Measurements from ENCODE around the gene PIF1. TPM values are rescaled to one million over a fixed set of nuclear protein-coding genes. Genes with fewer than 3 reads are reported as not detected.

PIF1 gene
- total RNA-seq, 1 donor from 2014 or later: 1.7 TPM

GRCh38 chr15:64845831-64846595 lies 20.6 kb upstream of the PIF1 start:
- no peaks in the 10 kb centered on the region for H3K9me3 Mint-ChIP-seq (ENCODE audit: unreplicated experiment)
- DNase-seq (ENCODE audit: low read depth): no peak

GRCh38 chr15:64845183-64845611 lies 19.8 kb upstream of the PIF1 start:
- TF ChIP-seq EZH2 (IDR thresholded peaks at IDR 0.05; ENCODE audit: insufficient read depth, low read length) (no peak), CTCF (IDR thresholded peaks at IDR 0.05; ENCODE audit: insufficient read depth, low read depth, low read length) (no peak)
- Histone ChIP-seq H3K27ac (ENCODE audit: low read depth, low read length) (no peak overlapping the region), H3K36me3 (ENCODE audit: insufficient read depth, low read length) (peaks cover 3% of the 10 kb centered on the region), H3K79me2 (ENCODE audit: insufficient read depth, low read length) (peaks cover 66% of the 10 kb centered on the region), H3K9ac (ENCODE audit: low read length) (peak overlapping the region; percentile 5), H3K27me3 (ENCODE audit: insufficient read depth, low read length) (no peaks in the 10 kb centered on the region), H3K4me3 (ENCODE audit: insufficient read depth, low read depth, low read length) (no peak overlapping the region), H4K20me1 (ENCODE audit: insufficient read depth, low read length) (peaks cover 64% of the 10 kb centered on the region), H3K4me2 (ENCODE audit: low read length) (peak overlapping the region; percentile 43), H3K4me1 (ENCODE audit: insufficient read depth, low read length) (peaks cover 18% of the 10 kb centered on the region), H3K9me3 (ENCODE audit: insufficient read depth, low read depth, low read length) (no peaks in the 10 kb centered on the region), H2AFZ (ENCODE audit: low read depth, low read length) (no peak overlapping the region)
- H3K36me3 Mint-ChIP-seq (ENCODE audit: low read depth, unreplicated experiment): peaks cover 6% of the 10 kb centered on the region
- H3K9me3 Mint-ChIP-seq (ENCODE audit: unreplicated experiment): no peaks in the 10 kb centered on the region
- H3K4me1 Mint-ChIP-seq (ENCODE audit: low read depth, unreplicated experiment): peaks cover 19% of the 10 kb centered on the region
- no peak for FAIRE-seq
- no peak overlapping the region for H3K27ac Mint-ChIP-seq (ENCODE audit: unreplicated experiment)
- DNase-seq (ENCODE audit: low read depth): no peak
- H3K4me3 Mint-ChIP-seq (ENCODE audit: unreplicated experiment): no peak overlapping the region
- H3K27me3 Mint-ChIP-seq (ENCODE audit: low read depth, unreplicated experiment): no peaks in the 10 kb centered on the region

More at GRCh38 chr15:64845831-64846595, 20.6 kb upstream of the PIF1 start:
- H3K27me3 Mint-ChIP-seq (ENCODE audit: low read depth, unreplicated experiment): no peaks in the 10 kb centered on the region
- Histone ChIP-seq H3K9ac (ENCODE audit: low read length) (no peak overlapping the region), H4K20me1 (ENCODE audit: insufficient read depth, low read length) (peaks cover 69% of the 10 kb centered on the region), H3K4me1 (ENCODE audit: insufficient read depth, low read length) (peaks cover 17% of the 10 kb centered on the region), H2AFZ (ENCODE audit: low read depth, low read length) (no peak overlapping the region), H3K9me3 (ENCODE audit: insufficient read depth, low read depth, low read length) (no peaks in the 10 kb centered on the region), H3K27me3 (ENCODE audit: insufficient read depth, low read length) (no peaks in the 10 kb centered on the region), H3K4me2 (ENCODE audit: low read length) (peak overlapping the region; percentile 43), H3K79me2 (ENCODE audit: insufficient read depth, low read length) (peaks cover 66% of the 10 kb centered on the region), H3K36me3 (ENCODE audit: insufficient read depth, low read length) (peaks cover 3% of the 10 kb centered on the region), H3K4me3 (ENCODE audit: insufficient read depth, low read depth, low read length) (no peak overlapping the region), H3K27ac (ENCODE audit: low read depth, low read length) (no peak overlapping the region)
- TF ChIP-seq CTCF (IDR thresholded peaks at IDR 0.05; ENCODE audit: insufficient read depth, low read depth, low read length) (no peak), EZH2 (IDR thresholded peaks at IDR 0.05; ENCODE audit: insufficient read depth, low read length) (no peak)
- peaks cover 27% of the 10 kb centered on the region for H3K4me1 Mint-ChIP-seq (ENCODE audit: low read depth, unreplicated experiment)
- FAIRE-seq: no peak
- H3K27ac Mint-ChIP-seq (ENCODE audit: unreplicated experiment): no peak overlapping the region
- H3K4me3 Mint-ChIP-seq (ENCODE audit: unreplicated experiment): no peak overlapping the region
- H3K36me3 Mint-ChIP-seq (ENCODE audit: low read depth, unreplicated experiment): peaks cover 6% of the 10 kb centered on the region

GRCh38 chr15:64844576-64845145 lies 19.2 kb upstream of the PIF1 start:
- no peak overlapping the region for H2AFZ ChIP-seq (ENCODE audit: low read depth, low read length)
- peak overlapping the region; percentile 5 for H3K9ac ChIP-seq (ENCODE audit: low read length)
- Mint-ChIP-seq H3K4me3 (ENCODE audit: unreplicated experiment) (no peak overlapping the region), H3K4me1 (ENCODE audit: low read depth, unreplicated experiment) (peaks cover 19% of the 10 kb centered on the region), H3K9me3 (ENCODE audit: unreplicated experiment) (no peaks in the 10 kb centered on the region), H3K36me3 (ENCODE audit: low read depth, unreplicated experiment) (peaks cover 6% of the 10 kb centered on the region), H3K27me3 (ENCODE audit: low read depth, unreplicated experiment) (no peaks in the 10 kb centered on the region), H3K27ac (ENCODE audit: unreplicated experiment) (no peak overlapping the region)
- peaks cover 3% of the 10 kb centered on the region for H3K36me3 ChIP-seq (ENCODE audit: insufficient read depth, low read length)
- no peaks in the 10 kb centered on the region for H3K9me3 ChIP-seq (ENCODE audit: insufficient read depth, low read depth, low read length)
- no peak overlapping the region for H3K27ac ChIP-seq (ENCODE audit: low read depth, low read length)
- H3K4me2 ChIP-seq (ENCODE audit: low read length): peak overlapping the region; percentile 43
- TF ChIP-seq EZH2 (IDR thresholded peaks at IDR 0.05; ENCODE audit: insufficient read depth, low read length): no peak
- no peak for TF ChIP-seq CTCF (IDR thresholded peaks at IDR 0.05; ENCODE audit: insufficient read depth, low read depth, low read length)
- H4K20me1 ChIP-seq (ENCODE audit: insufficient read depth, low read length): peaks cover 64% of the 10 kb centered on the region
- H3K4me1 ChIP-seq (ENCODE audit: insufficient read depth, low read length): peaks cover 18% of the 10 kb centered on the region
- H3K79me2 ChIP-seq (ENCODE audit: insufficient read depth, low read length): peaks cover 66% of the 10 kb centered on the region
- FAIRE-seq (no peak), DNase-seq (ENCODE audit: low read depth) (no peak)
- H3K4me3 ChIP-seq (ENCODE audit: insufficient read depth, low read depth, low read length): no peak overlapping the region
- H3K27me3 ChIP-seq (ENCODE audit: insufficient read depth, low read length): no peaks in the 10 kb centered on the region

Measured in astrocyte (in vitro differentiated cells and primary cell).